ENCODE data around the gene GTF3C6.

Gene GTF3C6

DNA sequence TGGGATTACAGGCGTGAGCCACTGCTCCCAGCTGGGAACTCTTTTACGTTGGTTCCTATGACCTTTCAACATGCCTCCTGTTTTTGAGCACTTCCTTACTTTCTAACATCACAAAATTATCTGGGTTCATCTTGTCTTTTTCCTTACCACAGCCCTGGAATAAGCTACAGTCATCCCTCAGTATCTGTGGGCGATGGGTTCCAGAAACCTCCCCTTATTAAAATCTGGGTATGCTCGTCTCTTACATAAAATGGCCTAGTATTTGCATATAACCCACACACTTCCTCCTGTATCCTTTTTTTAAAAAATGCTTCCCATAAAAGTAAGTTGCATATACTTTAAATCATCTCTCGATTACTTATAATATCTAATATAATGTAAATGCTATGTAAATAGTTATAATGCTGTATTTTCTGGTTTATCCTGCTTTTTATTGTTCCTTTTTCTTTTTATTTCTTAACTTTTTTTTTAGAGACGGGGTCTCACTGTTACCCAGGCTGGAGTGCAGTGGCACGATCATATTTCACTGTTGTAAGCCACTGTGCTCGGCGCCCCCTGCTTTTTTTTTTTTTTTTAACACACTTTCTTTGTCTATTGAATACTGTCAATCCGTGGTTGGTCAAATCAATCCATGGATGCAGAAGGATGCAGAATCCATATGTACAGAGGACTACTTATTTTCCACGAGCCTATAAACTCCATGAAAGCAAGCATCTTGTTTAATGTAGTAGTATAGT is 32.5 kb downstream of the GTF3C6 start:
- POLR2A ChIA-PET, result no interaction called here
- H3K4me3 ChIP-seq (ENCODE audit: low read depth, low read length), result no peak overlapping the region
- CTCF ChIA-PET, result interaction anchor here (0.7 to 1.6 kb wide), 3 partner anchors 8 to 214 kb away, joined by 4 to 6 read pairs (median 5); no protein-coding TSS in a partner anchor
- no peak for DNase-seq (ENCODE audit: low read depth, low spot score)
- TF ChIP-seq, protein P1, sequence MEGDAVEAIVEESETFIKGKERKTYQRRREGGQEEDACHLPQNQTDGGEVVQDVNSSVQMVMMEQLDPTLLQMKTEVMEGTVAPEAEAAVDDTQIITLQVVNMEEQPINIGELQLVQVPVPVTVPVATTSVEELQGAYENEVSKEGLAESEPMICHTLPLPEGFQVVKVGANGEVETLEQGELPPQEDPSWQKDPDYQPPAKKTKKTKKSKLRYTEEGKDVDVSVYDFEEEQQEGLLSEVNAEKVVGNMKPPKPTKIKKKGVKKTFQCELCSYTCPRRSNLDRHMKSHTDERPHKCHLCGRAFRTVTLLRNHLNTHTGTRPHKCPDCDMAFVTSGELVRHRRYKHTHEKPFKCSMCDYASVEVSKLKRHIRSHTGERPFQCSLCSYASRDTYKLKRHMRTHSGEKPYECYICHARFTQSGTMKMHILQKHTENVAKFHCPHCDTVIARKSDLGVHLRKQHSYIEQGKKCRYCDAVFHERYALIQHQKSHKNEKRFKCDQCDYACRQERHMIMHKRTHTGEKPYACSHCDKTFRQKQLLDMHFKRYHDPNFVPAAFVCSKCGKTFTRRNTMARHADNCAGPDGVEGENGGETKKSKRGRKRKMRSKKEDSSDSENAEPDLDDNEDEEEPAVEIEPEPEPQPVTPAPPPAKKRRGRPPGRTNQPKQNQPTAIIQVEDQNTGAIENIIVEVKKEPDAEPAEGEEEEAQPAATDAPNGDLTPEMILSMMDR (IDR thresholded peaks at IDR 0.05; ENCODE audit: insufficient read depth, low read length, missing control alignments), result no peak

DNA sequence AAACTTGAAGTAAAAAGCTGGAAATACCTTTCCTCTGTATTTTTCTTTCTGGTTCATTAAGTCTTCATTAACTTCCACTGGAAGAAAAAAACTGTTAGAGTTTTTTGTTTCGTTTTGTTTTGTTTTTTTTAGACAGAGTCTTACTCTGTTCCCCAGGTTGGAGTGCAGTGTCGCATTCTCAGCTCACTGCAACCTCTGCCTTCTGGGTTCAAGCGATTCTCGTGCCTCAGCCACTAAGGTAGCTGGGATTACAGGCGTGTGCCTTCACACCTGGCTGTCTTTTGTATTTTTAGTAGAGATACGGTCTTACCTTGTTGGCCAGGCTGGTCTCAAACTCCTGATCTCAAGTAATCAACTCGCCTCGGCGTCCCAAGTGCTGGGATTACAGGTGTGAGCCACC is 38.2 kb downstream of the GTF3C6 start:
- POLR2A ChIA-PET, result no interaction called here
- TF ChIP-seq, protein P1 (IDR thresholded peaks at IDR 0.05; ENCODE audit: insufficient read depth, low read length, missing control alignments), result no peak
- CTCF ChIA-PET, result interaction anchor here (1.5 to 3.0 kb wide), 2 partner anchors 10 to 468 kb away, joined by 3 to 8 read pairs; no protein-coding TSS in a partner anchor
- H3K4me3 ChIP-seq (ENCODE audit: low read depth, low read length), result no peak overlapping the region
- no peak for DNase-seq (ENCODE audit: low read depth, low spot score)

DNA sequence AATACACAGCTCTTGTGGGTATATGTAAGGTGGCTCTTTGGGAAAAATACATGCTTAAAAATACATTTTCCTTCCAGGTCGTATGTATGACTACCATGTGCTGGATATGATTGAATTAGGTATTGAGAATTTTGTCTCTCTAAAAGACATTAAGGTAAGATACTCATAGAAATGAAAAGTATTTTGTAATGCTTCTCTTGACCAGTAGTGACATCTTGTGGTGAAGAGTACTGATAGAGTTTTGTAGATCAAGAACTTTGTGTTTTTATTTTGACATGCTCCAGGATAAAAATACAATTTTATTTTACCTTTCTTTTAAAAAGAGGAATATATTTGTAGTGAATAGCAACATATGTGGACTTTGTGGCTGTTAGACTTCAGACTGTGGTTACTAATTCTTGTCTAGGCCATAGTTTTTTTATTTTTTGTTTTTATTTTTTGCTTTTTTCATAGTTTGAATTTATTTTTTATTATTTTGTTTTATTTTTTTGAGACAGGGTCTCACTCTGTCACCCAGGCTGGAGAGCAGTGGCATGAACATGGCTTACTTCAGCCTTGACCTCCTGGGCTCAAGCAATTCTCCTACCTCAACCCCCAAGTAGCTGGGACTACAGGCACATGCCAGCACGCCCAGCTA is 41.2 kb downstream of the GTF3C6 start:
- no peak overlapping the region for H3K4me3 ChIP-seq (ENCODE audit: low read depth, low read length)
- POLR2A ChIA-PET, result no interaction called here
- TF ChIP-seq, protein P1 (IDR thresholded peaks at IDR 0.05; ENCODE audit: insufficient read depth, low read length, missing control alignments), result no peak
- DNase-seq (ENCODE audit: low read depth, low spot score), result no peak
- CTCF ChIA-PET, result interaction anchor here (0.7 to 3.3 kb wide), 11 partner anchors 9 to 481 kb away, joined by 3 to 30 read pairs (median 4); a partner anchor contains a TSS

DNA sequence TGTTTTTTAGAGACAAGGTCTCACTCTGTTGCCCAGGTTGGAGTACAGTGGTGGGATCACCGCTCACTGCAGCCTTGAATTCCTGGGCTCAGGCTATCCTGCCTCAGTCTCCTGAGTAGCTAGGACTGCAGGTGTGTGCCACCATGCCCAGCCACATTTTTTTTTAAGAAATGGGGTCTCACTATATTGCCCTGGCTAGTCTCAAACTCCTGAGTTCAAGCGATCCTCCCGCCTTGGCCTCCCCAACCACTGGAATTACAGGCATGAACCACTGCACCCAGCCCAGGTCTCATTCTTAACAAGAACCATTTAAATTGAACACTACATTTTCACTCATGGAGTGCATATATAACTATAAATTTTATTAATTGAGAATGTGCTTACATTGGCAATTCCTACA is 43.8 kb downstream of the GTF3C6 start:
- no peak overlapping the region for H3K4me3 ChIP-seq (ENCODE audit: low read depth, low read length)
- TF ChIP-seq, protein P1 (IDR thresholded peaks at IDR 0.05; ENCODE audit: insufficient read depth, low read length, missing control alignments), result no peak
- no peak for DNase-seq (ENCODE audit: low read depth, low spot score)
- CTCF ChIA-PET, result interaction anchor here (1.3 kb wide), 1 partner anchor 475 kb away, joined by 5 read pairs; no protein-coding TSS in a partner anchor
- POLR2A ChIA-PET, result no interaction called here

DNA sequence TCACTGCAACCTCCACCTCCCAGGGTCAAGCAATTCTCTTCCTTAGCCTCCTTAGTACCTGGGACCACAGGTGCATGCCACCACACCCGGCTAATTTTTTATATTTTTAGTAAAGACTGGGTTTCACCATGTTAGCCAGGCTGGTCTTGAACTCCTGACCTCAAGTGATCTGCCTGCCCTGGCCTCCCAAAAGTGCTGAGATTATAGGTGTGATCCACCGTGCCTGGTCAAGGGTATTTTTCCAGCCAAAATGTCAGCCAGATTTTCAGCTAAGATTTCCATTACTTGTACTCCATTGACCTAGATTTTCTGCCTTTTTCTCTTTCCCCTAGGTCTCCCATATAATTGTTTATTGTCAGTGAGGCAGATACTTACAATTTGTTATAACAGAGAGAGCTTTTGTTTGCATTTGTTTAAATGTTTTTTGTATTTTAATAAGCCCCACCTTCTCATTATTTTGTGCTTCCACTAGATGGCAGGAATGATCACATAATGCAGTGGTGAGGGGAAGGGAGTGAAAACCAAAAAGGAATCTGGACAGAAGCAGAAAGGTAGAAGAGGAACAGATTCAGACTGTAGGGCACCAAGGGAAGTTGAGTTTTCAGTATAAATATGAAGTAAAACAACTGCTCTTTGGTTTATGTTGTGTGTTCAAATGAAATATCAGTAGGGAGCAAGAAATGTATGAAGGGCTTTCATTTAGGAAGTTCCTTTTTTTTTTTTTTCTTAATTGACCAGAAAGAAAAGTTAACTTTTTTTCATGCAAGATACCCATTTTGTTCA is 53.0 kb downstream of the GTF3C6 start:
- ChIA-PET CTCF (interaction anchor here (0.6 to 5.1 kb wide), 35 partner anchors 8 to 1031 kb away, joined by 3 to 67 read pairs (median 6); partner anchors contain the start of gene RPF2), POLR2A (interaction anchor here (0.7 kb wide), 2 partner anchors 196 to 287 kb away, joined by 3 to 5 read pairs; no protein-coding TSS in a partner anchor)
- DNase-seq (ENCODE audit: low read depth, low spot score), result no peak
- TF ChIP-seq, protein P1 (IDR thresholded peaks at IDR 0.05; ENCODE audit: insufficient read depth, low read length, missing control alignments), result peak; percentile 52
- H3K4me3 ChIP-seq (ENCODE audit: low read depth, low read length), result no peak overlapping the region
